Liver (tissue), 9 donors: ENCODE results near the gene PFKFB3. TPM values are rescaled to one million over a fixed set of nuclear protein-coding genes. Genes with fewer than 3 reads are reported as not detected.

Experiments
- DNase-seq: peaks from one replicate; pipeline ENCODE4 v3.0.0-alpha.2; 2017; ENCODE audit warnings: low spot score
- H3K27ac ChIP-seq, 2 donors: one replicate each; pipeline ENCODE4 v1.7.0; 2013; ENCODE audit warnings: inconsistent platforms in 2 of 2, low read length in 2 of 2, control low read depth in 1 of 2, low read depth in 1 of 2, mild to moderate bottlenecking in 1 of 2
- H3K27me3 ChIP-seq, 4 donors: one replicate each; pipeline versions ENCODE4 v1.6.1 to v1.7.0; 2013; ENCODE audit warnings: low read length in 3 of 4, inconsistent platforms in 1 of 4, mild to moderate bottlenecking in 1 of 4, moderate library complexity in 1 of 4; ENCODE audit not compliant: control insufficient read depth in 4 of 4, insufficient read depth in 4 of 4
- H3K36me3 ChIP-seq, 4 donors: one replicate each; pipeline versions ENCODE4 v1.6.1 to v1.7.0; 2013; ENCODE audit warnings: low read length in 3 of 4, mild to moderate bottlenecking in 3 of 4, low read depth in 1 of 4, moderate library complexity in 1 of 4; ENCODE audit not compliant: control insufficient read depth in 4 of 4, insufficient read depth in 3 of 4
- H3K4me1 ChIP-seq, 4 donors: one replicate each; pipeline versions ENCODE4 v1.6.1 to v1.7.0; 2013; ENCODE audit warnings: low read length in 3 of 4, mild to moderate bottlenecking in 3 of 4, moderate library complexity in 1 of 4; ENCODE audit not compliant: control insufficient read depth in 4 of 4, insufficient read depth in 4 of 4
- H3K4me3 ChIP-seq, 3 donors: one replicate each; pipeline versions ENCODE4 v1.6.1 to v1.7.0; 2013; ENCODE audit warnings: low read length in 3 of 3, control low read depth in 1 of 3, low read depth in 1 of 3, mild to moderate bottlenecking in 1 of 3
- H3K9ac ChIP-seq, 2 donors: one replicate each; pipeline ENCODE4 v1.7.0; 2013; ENCODE audit warnings: low read length in 2 of 2, mild to moderate bottlenecking in 2 of 2, moderate library complexity in 2 of 2, control low read depth in 1 of 2, low read depth in 1 of 2
- H3K9me3 ChIP-seq, 4 donors: one replicate each; pipeline versions ENCODE4 v1.6.1 to v1.7.0; 2013; ENCODE audit warnings: low read length in 3 of 4; ENCODE audit not compliant: control insufficient read depth in 4 of 4
- HNF4A ChIP-seq, 2 donors: conservative IDR thresholded peaks; 2 replicates each; pipeline ENCODE4 v1.6.1; 2016; ENCODE audit warnings: antibody characterized with exemption in 2 of 2, mild to moderate bottlenecking in 2 of 2
- MAX ChIP-seq: IDR thresholded peaks from 2 replicates; pipeline ENCODE4 v1.6.1; 2016; ENCODE audit warnings: antibody characterized with exemption
- NR2F2 ChIP-seq: IDR thresholded peaks from 2 replicates; pipeline ENCODE4 v1.6.1; 2016; ENCODE audit warnings: antibody characterized with exemption
- RAD21 ChIP-seq, 2 donors: IDR thresholded peaks; 2 replicates each; pipeline ENCODE4 v1.6.1; 2016; ENCODE audit warnings: antibody characterized with exemption in 2 of 2, mild to moderate bottlenecking in 2 of 2
- REST ChIP-seq: IDR thresholded peaks from 2 replicates; pipeline ENCODE4 v1.6.1; 2016; ENCODE audit warnings: antibody characterized with exemption, mild to moderate bottlenecking
- RXRA ChIP-seq, 2 donors: IDR thresholded peaks; 2 replicates each; pipeline ENCODE4 v1.6.1; 2017 to 2018; ENCODE audit warnings: antibody characterized with exemption in 2 of 2, mild to moderate bottlenecking in 1 of 2
- ZBTB33 ChIP-seq: IDR thresholded peaks from 2 replicates; pipeline ENCODE4 v1.6.1; 2016; ENCODE audit warnings: antibody characterized with exemption
- WGBS: extraction: QIAGEN DNeasy Blood & Tissue Kit; methylation state at CpG from one replicate; pipeline ENCODE4 v1.1.7; 2013; 5-methylcytosine and 5-hydroxymethylcytosine counted together
- polyA plus RNA-seq, 2 donors: library from polyadenylated mRNA; stranded (reverse) in 1 of 2; unstranded in 1 of 2; fragments of 200-250 nt in 1 of 2; fragments of >200 nt in 1 of 2; fragmentation: Nextera tagmentation in 1 of 2; extraction: Ambion mirVana in 1 of 2; gene quantifications; one replicate each; pipeline versions ENCODE4 v1.2.1 to v1.2.3, GENCODE V29; 2013 to 2015
- total RNA-seq, 2 donors: library from RNA; depleted of rRNA; stranded (reverse); fragments of >200 nt; gene quantifications; one replicate each; pipeline ENCODE4 v1.2.3, GENCODE V29; 2014
- donor health status: healthy.
- donor health status: healthy.
- donor health status: healthy.
- donor health status: healthy.
- donor health status: healthy.

Gene PFKFB3
- total and polyA plus RNA-seq, 4 donors = 1.6 to 9.1 (median 5.8) TPM

GRCh38 chr10:6162589-6163356 lies 40.0 kb upstream of the PFKFB3 start:
- 62% methylated on average over 12 of the region's 12 CpGs for WGBS
- no peak for DNase-seq
- Histone ChIP-seq H3K4me3 (peak overlapping the region in 2 of 3 donors; percentile 55 to 91), H3K36me3 (no peaks in the 10 kb centered on the region), H3K27me3 (no peaks in the 10 kb centered on the region), H3K9me3 (no peaks in the 10 kb centered on the region), H3K27ac (peak overlapping the region; percentile 77 to 99), H3K4me1 (peaks cover 0 to 14% (median 3%) of the 10 kb centered on the region in 4 donors), H3K9ac (peak overlapping the region in 1 of 2 donors; percentile 64)
- TF ChIP-seq NR2F2 (peak; percentile 75), HNF4A (conservative IDR thresholded peaks at IDR 0.05) (no peak)

- no peaks in the 10 kb centered on the region for H3K36me3 ChIP-seq
- TF ChIP-seq MAX = peak; percentile 39
- peak; percentile 20 to 26 for TF ChIP-seq RAD21 (IDR thresholded peaks at IDR 0.05)
- peak; percentile 21 for TF ChIP-seq REST
- peak; percentile 6 to 26 for TF ChIP-seq RXRA (IDR thresholded peaks at IDR 0.05)
- no peak for TF ChIP-seq ZBTB33
- WGBS = 1% methylated on average over 91 of the region's 91 CpGs
- no peaks in the 10 kb centered on the region for H3K27me3 ChIP-seq
- peak overlapping the region; percentile 95 to 99 for H3K27ac ChIP-seq
- H3K4me1 ChIP-seq = peaks cover 0 to 14% (median 3%) of the 10 kb centered on the region in 4 donors
- H3K9me3 ChIP-seq = no peaks in the 10 kb centered on the region
- DNase-seq = peak; percentile 95
- peak overlapping the region; percentile 80 to 98 for H3K9ac ChIP-seq
- peak overlapping the region; percentile 77 to 91 (median 82) for H3K4me3 ChIP-seq
Observed at GRCh38 chr10:6163364-6164270, 39.1 kb upstream of the PFKFB3 start.
